ENCODE data around the gene TESK2.
"Not testable (repeated sequence)": the region's sequence is repeated elsewhere in the genome, so short reads cannot be mapped to it uniquely, and the experiment has no call there.

The TESK2 gene

GRCh38 chr1:45407629-45408287, 83.2 kb downstream of the TESK2 start:
- DNase-seq = no peak

- DNase-seq = no peak
Measured at GRCh38 chr1:45405636-45406035, 85.3 kb downstream of the TESK2 start.

- no peak for DNase-seq
Measured at GRCh38 chr1:45403718-45404117, 87.2 kb downstream of the TESK2 start.

GRCh38 chr1:45403298-45403697, 87.7 kb downstream of the TESK2 start:
- peak; percentile 42 for DNase-seq

GRCh38 chr1:45401524-45401923, 89.4 kb downstream of the TESK2 start:
- no peak for DNase-seq

- no peak for DNase-seq
Measured at GRCh38 chr1:45400049-45400448, 90.9 kb downstream of the TESK2 start.

- DNase-seq = no peak
Measured at GRCh38 chr1:45397285-45397684, 93.7 kb downstream of the TESK2 start.

- DNase-seq = no peak
Measured at GRCh38 chr1:45395582-45395981, 95.4 kb downstream of the TESK2 start.

- no peak for DNase-seq
Measured at GRCh38 chr1:45395051-45395450, 95.9 kb downstream of the TESK2 start.

- DNase-seq = no peak
Measured at GRCh38 chr1:45394342-45394741, 96.6 kb downstream of the TESK2 start.

GRCh38 chr1:45393718-45394302, 97.2 kb downstream of the TESK2 start:
- no peak for DNase-seq

- no peak for DNase-seq
Measured at GRCh38 chr1:45386219-45386618, 104.7 kb downstream of the TESK2 start.

- peak; percentile 89 for DNase-seq
Measured at GRCh38 chr1:45385302-45385701, 105.7 kb downstream of the TESK2 start.

GRCh38 chr1:45384213-45384612, 106.8 kb downstream of the TESK2 start:
- DNase-seq = not testable (repeated sequence)

- DNase-seq = no peak
Measured at GRCh38 chr1:45383191-45383590, 107.8 kb downstream of the TESK2 start.

- no peak for DNase-seq
Measured at GRCh38 chr1:45381243-45381642, 109.7 kb downstream of the TESK2 start.

GRCh38 chr1:45380730-45381129, 110.2 kb downstream of the TESK2 start:
- no peak for DNase-seq

- no peak for DNase-seq
Measured at GRCh38 chr1:45380125-45380524, 110.8 kb downstream of the TESK2 start.

- no peak for DNase-seq
Measured at GRCh38 chr1:45379524-45379923, 111.4 kb downstream of the TESK2 start.

- no peak for DNase-seq
Measured at GRCh38 chr1:45378184-45378583, 112.8 kb downstream of the TESK2 start.

- no peak for DNase-seq
Measured at GRCh38 chr1:45375104-45376090, 115.6 kb downstream of the TESK2 start.

- no peak for DNase-seq
Measured at GRCh38 chr1:45373573-45373972, 117.4 kb downstream of the TESK2 start.

GRCh38 chr1:45370575-45370974, 120.4 kb downstream of the TESK2 start:
- DNase-seq = no peak

GRCh38 chr1:45365051-45365450, 125.9 kb downstream of the TESK2 start:
- no peak for DNase-seq
